SIG-M5 (cell line): ENCODE measurements around the gene SLCO1A2.

ENCODE experiments used
- DNase-seq: peaks from one replicate; lab custom pipeline; 2025; lab: John Stamatoyannopoulos, UW

The SLCO1A2 gene

GRCh38 chr12:21328578-21328977, 6.1 kb downstream of the SLCO1A2 start:
- DNase-seq = no peak

- no peak for DNase-seq
Measured at GRCh38 chr12:21324551-21324950, 10.2 kb downstream of the SLCO1A2 start.

- no peak for DNase-seq
Measured at GRCh38 chr12:21323736-21324135, 11.0 kb downstream of the SLCO1A2 start.

GRCh38 chr12:21308785-21309184, 25.9 kb downstream of the SLCO1A2 start:
- DNase-seq = no peak

- no peak for DNase-seq
Measured at GRCh38 chr12:21305661-21306060, 29.1 kb downstream of the SLCO1A2 start.

GRCh38 chr12:21300632-21301031, 34.1 kb downstream of the SLCO1A2 start:
- no peak for DNase-seq

GRCh38 chr12:21296751-21297406, 37.8 kb downstream of the SLCO1A2 start:
- no peak for DNase-seq

- no peak for DNase-seq
Measured at GRCh38 chr12:21296348-21296747, 38.4 kb downstream of the SLCO1A2 start.

- no peak for DNase-seq
Measured at GRCh38 chr12:21294176-21294575, 40.5 kb downstream of the SLCO1A2 start.

- no peak for DNase-seq
Measured at GRCh38 chr12:21292111-21292510, 42.6 kb downstream of the SLCO1A2 start.

- no peak for DNase-seq
Measured at GRCh38 chr12:21289698-21290097, 45.0 kb downstream of the SLCO1A2 start.

GRCh38 chr12:21276826-21277225, 57.9 kb downstream of the SLCO1A2 start:
- no peak for DNase-seq

GRCh38 chr12:21265932-21266331, 68.8 kb downstream of the SLCO1A2 start:
- DNase-seq = peak; percentile 8

- no peak for DNase-seq
Measured at GRCh38 chr12:21264232-21264631, 70.5 kb downstream of the SLCO1A2 start.

- no peak for DNase-seq
Measured at GRCh38 chr12:21257172-21257571, 77.5 kb downstream of the SLCO1A2 start.

GRCh38 chr12:21252070-21252469, 82.6 kb downstream of the SLCO1A2 start:
- no peak for DNase-seq

- DNase-seq = no peak
Measured at GRCh38 chr12:21248679-21249078, 86.0 kb downstream of the SLCO1A2 start.

GRCh38 chr12:21239866-21240265, 94.9 kb downstream of the SLCO1A2 start:
- no peak for DNase-seq

GRCh38 chr12:21234395-21234794, 100.3 kb downstream of the SLCO1A2 start:
- no peak for DNase-seq

GRCh38 chr12:21223930-21224329, 110.8 kb downstream of the SLCO1A2 start:
- no peak for DNase-seq

- no peak for DNase-seq
Measured at GRCh38 chr12:21221778-21222177, 112.9 kb downstream of the SLCO1A2 start.

GRCh38 chr12:21221072-21221471, 113.6 kb downstream of the SLCO1A2 start:
- DNase-seq = no peak

- no peak for DNase-seq
Measured at GRCh38 chr12:21220266-21220665, 114.5 kb downstream of the SLCO1A2 start.

GRCh38 chr12:21219206-21219605, 115.5 kb downstream of the SLCO1A2 start:
- DNase-seq = no peak
